Uterus (tissue), 2 donors: ENCODE measurements around the gene PROM1.

Experiments used
- POLR2A ChIP-seq, 2 donors: fragments of 450-650 bp; IDR thresholded peaks; one replicate each; pipeline ENCODE4 v1.6.1; 2016; ENCODE audit warnings: antibody characterized with exemption in 2 of 2, mild to moderate bottlenecking in 1 of 2, moderate library complexity in 1 of 2
- TF ChIP-seq, protein P1 (sequence below), 4 experiments: fragments of 200-600 bp in 2 of 4; fragments of 450-650 bp in 2 of 4; sonication (generic) in 2 of 4; IDR thresholded peaks; one replicate each; pipeline ENCODE4 v1.5.1; 2016 to 2019; ENCODE audit warnings: antibody characterized with exemption in 4 of 4, mild to moderate bottlenecking in 2 of 4, moderate library complexity in 1 of 4

GRCh38 chr4:16067515-16067914, 16.3 kb downstream of the PROM1 start:
- TF ChIP-seq, protein P1, sequence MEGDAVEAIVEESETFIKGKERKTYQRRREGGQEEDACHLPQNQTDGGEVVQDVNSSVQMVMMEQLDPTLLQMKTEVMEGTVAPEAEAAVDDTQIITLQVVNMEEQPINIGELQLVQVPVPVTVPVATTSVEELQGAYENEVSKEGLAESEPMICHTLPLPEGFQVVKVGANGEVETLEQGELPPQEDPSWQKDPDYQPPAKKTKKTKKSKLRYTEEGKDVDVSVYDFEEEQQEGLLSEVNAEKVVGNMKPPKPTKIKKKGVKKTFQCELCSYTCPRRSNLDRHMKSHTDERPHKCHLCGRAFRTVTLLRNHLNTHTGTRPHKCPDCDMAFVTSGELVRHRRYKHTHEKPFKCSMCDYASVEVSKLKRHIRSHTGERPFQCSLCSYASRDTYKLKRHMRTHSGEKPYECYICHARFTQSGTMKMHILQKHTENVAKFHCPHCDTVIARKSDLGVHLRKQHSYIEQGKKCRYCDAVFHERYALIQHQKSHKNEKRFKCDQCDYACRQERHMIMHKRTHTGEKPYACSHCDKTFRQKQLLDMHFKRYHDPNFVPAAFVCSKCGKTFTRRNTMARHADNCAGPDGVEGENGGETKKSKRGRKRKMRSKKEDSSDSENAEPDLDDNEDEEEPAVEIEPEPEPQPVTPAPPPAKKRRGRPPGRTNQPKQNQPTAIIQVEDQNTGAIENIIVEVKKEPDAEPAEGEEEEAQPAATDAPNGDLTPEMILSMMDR (IDR thresholded peaks at IDR 0.05): no peak
- no peak for TF ChIP-seq POLR2A (IDR thresholded peaks at IDR 0.05)
